Stimulated activated CD8-positive, alpha-beta memory T cell treated with anti-CD3 and anti-CD28 coated beads, Interleukin-15, amount 100 ng/mL, for 24 hours (primary cell): ENCODE results near the gene SANBR.
"Not testable (repeated sequence)": the region's sequence is repeated elsewhere in the genome, so short reads cannot be mapped to it uniquely, and the experiment has no call there.

Source experiments
- DNase-seq: peaks from one replicate; pipeline ENCODE4 v3.0.0-alpha.2; 2020; ENCODE audit warnings: low read depth

Gene SANBR

DNA sequence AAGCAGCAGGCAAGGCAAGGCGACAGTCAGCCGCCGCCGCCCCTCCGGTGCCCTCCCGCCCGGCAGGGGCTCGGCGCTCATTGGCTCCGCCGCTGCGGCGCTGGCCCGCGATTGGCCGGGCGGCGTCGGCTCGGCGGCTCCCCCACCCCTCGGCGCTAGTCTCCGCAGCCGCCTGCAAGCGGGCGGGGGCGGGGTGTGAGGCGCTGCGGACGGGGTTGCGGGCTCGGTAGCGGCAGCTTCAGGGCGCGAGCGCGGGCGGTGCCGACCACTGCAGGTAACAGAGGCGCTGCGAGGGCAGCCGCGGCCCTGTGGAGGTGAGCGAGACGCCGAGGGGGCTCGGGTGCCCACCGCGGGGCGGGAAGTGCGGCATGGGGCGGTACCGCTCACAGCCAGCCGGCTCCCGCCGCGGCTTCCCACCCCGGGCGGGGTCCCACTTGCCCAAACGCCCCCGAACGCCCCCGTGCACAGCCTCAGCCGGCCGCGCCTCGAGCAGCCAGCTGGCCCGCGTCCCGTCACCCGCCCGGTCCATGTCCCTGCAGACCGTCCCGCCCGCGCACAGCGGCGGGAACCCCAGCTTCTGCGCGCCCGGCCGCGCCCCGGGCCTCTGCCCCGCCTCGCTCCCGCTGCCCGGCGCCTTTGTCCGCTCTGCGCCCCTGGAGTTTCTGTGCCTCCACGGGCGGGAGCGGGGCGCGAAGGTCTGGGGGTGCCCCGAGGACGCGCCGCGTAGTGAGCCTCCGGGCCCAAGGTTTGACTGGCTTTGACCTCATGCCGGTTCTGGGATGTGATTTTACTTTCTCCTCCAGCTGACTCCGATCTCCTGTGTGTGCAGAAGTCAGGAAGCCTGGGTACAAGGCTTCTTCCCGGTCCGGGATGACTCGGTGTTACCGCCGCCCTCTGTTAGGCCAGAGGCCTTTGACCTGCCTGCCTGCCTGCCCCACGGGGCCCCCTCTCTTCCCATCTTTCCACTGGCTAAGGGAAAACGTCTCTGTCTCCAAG lies at the start of gene SANBR:
Gene SANBR (plus strand): TSS at position 158 of the 996 bp plus-strand sequence. CDS start 4,480 bp downstream, outside the sequence.
- peak; percentile 64 for DNase-seq

GRCh38 chr2:61015976-61016375 lies 49.7 kb upstream of the SANBR start:
- no peak for DNase-seq

- DNase-seq: no peak
These were observed 49.2 kb upstream of the SANBR start for GRCh38 chr2:61016392-61017002.

DNA sequence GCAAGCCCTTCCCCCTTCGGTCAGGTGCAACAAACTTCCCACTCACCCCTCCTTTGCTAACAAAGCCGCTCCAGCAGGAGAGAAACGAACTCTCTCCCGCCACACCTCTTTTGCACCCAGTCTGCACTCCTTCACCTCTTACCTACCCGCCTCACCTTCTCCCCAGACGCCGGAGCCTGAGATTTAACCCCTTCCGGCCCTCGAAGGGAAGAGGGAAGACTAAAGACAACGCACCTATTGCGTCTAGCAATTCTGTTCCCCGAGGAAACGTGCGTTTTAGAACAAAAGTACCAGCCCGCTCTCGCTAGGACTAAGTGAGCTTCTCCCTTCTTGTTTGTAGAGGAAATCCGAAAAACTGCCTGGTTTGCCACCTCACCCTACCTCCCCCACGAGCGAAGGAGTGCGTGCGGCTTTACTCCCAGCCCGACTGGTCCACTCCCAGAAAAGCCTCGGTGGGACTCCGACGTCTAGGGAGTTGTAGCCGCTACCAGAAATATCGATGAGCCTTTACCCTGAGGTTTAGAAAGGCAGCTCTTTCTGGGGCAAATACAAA lies 48.6 kb upstream of the SANBR start:
- DNase-seq: peak; percentile 38

GRCh38 chr2:61017556-61018317 lies 47.9 kb upstream of the SANBR start, which contains the start of the genes PEX13 and PUS10:
Gene PEX13 (plus strand): TSS chr2:61017720. CDS start chr2:61017760, 40 bp downstream.
Gene PUS10 (minus strand): TSS chr2:61018255. CDS start chr2:61011890, 6,365 bp downstream.
- peak; percentile 32 for DNase-seq

DNA sequence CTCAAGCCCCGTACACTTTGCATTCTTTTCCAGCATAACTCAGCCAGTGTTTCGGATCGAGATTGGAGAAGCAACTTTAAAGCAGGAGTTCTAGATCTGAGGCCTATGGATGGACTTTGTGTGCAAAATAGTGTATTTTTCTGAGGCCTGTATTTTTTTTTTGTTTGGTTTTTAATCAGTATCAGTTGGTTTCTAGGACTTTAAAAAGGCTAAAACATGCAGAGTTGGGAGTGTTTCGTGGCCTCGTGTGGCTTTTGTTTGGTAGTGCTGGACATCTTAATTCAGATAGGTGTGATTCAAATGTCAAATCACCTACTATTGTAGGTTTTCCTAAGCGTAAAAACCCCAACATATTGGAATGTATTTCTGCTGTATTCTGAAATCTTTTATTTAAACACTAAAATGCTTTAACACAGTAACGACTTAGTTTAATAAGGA lies 47.3 kb upstream of the SANBR start:
- DNase-seq: no peak

DNA sequence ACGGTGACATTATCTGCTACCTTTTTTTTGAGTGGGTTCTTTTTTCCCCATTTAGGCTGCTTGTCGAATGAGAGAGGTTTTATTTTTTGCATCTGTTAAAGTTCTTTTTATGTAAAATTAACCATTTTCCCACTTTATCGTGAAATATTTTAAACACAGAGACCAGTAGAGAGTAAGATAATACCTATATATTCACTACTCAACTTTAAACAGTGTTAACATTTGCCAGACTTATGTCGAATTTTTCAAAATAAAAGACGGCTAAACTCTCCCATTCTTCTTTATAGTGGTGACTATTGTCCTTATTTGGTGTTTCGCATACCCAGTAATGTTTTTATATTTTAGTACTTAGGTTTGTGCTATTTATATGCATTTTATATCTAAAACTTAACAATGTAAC lies 46.9 kb upstream of the SANBR start:
- no peak for DNase-seq

DNA sequence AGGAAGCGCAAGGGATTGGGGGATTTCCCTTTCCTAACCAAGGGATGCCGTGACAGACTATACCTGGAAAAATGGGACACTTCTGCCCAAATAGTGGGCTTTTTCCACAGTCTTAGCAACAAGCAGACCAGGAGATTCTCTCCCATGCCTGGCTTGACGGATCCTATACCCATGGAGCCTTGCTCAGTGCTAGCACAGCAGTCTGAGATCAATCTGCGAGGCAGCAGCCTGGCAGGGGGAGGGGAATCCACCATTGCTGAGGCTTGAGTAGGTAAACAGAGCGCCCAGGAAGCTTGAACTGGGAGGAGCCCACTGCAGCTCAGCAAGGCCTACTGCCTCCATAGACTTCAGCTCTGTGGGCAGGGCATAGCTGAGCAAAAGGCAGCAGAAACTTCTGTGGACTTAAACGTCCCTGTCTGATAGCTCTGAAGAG lies 44.4 kb upstream of the SANBR start:
- DNase-seq: no peak

DNA sequence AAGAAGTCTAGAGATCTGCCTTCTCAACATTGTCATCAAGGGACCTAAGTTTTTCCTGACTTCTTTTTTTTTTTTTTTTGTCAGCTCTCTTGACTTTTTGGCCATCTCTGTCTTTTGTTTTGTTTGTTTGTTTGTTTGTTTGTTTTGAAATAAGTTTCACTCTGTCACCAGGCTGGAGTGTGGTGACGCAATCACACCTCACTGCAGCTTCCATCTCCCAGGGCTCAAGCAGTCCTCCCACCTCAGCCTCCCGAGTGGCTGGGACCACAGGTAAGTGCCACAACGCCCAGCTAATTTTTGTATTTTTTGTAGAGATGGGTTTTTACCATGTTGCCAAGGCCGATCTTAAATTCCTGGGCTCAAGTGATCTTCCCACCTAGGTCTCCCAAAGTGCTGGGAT lies 42.0 kb upstream of the SANBR start:
- no peak for DNase-seq

- DNase-seq: no peak
These were observed 36.1 kb upstream of the SANBR start for GRCh38 chr2:61029533-61029932.

DNA sequence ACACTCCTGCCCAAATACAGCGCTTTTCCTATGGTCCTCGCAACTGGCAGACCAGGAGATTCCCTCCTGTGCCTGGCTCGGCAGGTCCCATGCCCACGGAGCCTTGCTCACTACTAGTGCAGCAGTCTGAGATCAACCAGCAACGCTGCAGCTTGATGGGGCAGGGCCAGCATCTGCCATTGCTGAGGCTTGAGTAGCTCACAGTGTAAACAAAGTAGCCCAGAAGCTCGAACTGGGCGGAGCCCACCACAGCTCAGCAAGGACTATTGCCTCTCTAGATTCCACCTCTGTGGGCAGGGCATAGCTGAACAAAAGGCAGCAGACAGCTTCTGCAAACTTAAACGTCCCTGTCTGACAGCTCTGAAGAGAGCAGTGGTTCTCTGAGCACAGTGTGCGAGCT lies 31.1 kb upstream of the SANBR start:
- not testable (repeated sequence) for DNase-seq

DNA sequence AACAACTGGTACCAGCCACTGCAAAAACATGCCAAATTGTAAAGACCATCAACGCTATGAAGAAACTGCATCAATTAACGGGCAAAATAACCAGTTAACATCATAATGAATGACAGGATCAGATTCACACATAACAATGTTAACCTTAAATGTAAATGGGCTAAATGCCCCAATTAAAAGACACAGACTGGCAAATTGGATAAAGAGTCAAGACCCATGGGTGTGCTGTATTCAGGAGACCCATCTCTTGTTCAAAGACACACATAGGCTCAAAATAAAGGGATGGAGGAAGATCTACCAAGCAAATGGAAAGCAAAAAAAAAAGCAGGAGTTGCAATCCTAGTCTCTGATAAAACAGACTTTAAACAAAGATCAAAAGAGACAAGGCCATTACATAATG lies 29.0 kb upstream of the SANBR start:
- DNase-seq: not testable (repeated sequence)

- no peak for DNase-seq
These were observed 22.9 kb upstream of the SANBR start for GRCh38 chr2:61042807-61043206.

DNA sequence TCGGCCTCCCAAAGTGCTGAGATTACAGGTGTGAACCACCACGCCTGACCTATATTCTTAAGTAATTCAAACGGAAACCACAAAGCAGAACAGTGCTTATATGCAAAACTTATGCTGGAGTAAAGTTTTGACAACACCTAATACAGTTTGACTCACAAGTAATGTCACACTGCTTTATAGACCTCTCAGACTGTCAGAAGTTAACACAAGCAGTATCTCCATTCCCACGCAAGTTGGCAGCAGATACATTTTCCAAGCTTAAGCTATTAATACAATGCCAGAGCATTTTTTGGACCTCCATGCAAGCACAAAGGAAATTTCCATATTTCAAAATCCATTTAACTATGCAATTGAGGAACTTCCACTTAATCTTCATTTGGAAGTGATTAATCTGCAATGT lies 21.0 kb upstream of the SANBR start:
- DNase-seq: no peak

DNA sequence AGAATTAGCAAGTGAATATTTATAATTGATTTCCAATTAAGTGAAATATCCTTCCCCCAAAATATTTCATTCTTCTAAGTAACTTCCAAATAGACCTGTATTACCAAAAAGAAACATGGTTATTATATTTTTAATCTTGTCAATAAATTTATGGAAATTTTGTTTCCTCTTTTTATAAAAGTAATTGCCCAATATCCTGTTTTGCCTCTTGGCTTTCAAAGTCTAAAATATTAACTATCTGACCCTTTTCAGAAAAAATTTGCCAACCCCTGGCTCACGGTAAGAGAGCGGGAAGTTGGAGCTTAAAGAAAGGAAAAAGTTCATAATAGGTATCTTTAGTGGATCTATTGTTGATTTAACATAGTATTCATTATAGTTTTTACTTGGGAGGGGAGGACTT lies 20.4 kb upstream of the SANBR start:
- no peak for DNase-seq

GRCh38 chr2:61045999-61046398 lies 19.7 kb upstream of the SANBR start:
- no peak for DNase-seq

- no peak for DNase-seq
These were observed 10.1 kb upstream of the SANBR start for GRCh38 chr2:61055557-61055956.

GRCh38 chr2:61057562-61057961 lies 8.1 kb upstream of the SANBR start:
- DNase-seq: no peak

DNA sequence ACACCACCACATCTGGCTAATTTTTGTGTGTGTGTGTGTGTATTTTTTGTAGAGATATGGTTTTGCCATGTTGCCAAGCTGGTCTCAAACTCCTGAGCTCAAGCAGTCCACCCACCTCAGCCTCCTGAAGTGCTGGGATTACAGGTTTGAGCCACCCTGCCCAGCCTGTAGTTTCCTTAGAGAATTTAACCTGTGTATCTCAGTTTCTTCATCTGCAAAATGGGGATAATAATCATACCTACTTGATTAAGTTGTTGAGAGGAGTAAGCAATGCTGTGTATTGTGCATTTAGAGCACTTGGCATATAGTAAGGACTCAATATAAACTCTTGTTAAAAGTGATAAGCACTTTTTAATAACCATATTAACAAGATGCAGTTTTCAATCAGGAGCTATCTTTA lies 6.3 kb upstream of the SANBR start:
- DNase-seq: no peak

GRCh38 chr2:61074100-61074499 lies 8.4 kb downstream of the SANBR start:
- DNase-seq: no peak

DNA sequence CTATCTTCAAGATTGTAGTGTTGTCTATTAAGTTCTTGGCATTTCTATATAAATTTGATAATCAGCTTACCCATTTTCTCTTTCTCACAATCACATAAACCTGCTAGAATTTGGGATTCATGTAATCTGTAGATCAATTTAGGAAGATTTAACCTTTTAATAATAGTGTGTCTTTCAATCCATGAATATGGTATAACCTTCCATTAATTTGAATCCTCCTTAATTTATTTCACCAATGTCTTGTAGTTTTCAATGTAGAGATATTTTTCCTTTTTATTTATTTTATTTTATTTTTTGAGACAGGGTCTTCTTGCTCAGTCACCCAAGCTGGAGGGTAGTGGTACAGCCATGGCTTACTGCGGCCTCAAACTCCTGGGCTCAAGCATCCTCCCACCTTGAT lies 20.2 kb downstream of the SANBR start:
- DNase-seq: no peak

GRCh38 chr2:61089797-61090196 lies 24.1 kb downstream of the SANBR start:
- no peak for DNase-seq
